ENCODE measurements around the gene UNC119.

DNA sequence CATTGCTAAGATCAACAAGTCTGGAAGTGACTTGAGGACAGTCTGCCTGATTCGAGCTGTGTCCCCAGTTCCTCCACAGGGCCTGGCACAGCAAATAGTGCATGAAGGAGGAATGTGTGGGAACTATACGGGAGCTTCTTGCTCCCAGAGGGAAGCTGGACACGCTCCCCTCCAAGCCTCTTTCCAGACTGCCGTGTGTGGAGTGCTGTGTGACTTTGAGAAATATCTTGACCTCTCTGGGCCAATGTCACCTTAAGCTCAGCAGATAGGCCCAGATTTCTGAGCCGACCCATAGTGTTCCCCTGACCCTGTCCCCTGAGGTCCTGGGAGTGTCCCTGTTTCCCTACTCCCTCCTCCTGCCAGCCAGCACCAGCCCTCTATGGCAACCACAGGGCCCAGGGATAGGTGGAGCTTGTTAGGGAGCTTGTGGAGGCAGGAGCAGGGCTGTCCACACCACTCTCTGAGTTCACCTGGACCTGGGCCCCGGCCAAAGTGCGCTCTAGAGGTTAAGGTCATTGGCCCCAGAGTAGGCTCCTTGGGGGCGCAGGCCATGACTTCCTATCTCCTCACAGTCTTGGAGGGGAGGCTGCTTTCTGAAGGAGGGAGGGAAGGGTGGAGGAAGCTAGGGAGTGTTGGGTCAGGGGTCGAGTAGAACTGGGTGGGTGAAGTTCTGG is 52.6 kb downstream of the UNC119 start:
- TF ChIP-seq, protein P1, sequence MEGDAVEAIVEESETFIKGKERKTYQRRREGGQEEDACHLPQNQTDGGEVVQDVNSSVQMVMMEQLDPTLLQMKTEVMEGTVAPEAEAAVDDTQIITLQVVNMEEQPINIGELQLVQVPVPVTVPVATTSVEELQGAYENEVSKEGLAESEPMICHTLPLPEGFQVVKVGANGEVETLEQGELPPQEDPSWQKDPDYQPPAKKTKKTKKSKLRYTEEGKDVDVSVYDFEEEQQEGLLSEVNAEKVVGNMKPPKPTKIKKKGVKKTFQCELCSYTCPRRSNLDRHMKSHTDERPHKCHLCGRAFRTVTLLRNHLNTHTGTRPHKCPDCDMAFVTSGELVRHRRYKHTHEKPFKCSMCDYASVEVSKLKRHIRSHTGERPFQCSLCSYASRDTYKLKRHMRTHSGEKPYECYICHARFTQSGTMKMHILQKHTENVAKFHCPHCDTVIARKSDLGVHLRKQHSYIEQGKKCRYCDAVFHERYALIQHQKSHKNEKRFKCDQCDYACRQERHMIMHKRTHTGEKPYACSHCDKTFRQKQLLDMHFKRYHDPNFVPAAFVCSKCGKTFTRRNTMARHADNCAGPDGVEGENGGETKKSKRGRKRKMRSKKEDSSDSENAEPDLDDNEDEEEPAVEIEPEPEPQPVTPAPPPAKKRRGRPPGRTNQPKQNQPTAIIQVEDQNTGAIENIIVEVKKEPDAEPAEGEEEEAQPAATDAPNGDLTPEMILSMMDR (conservative IDR thresholded peaks at IDR 0.05; ENCODE audit: low read depth, low read length) = no peak
- no peak for TF ChIP-seq EZH2 (IDR thresholded peaks at IDR 0.05; ENCODE audit: borderline replicate concordance, low read depth, low read length, poor library complexity, severe bottlenecking)
